ENCODE data around the gene MYG1. TPM values are rescaled to one million over a fixed set of nuclear protein-coding genes. Genes with fewer than 3 reads are reported as not detected.
"Not testable (repeated sequence)": the region's sequence is repeated elsewhere in the genome, so short reads cannot be mapped to it uniquely, and the experiment has no call there.

The MYG1 gene
- total RNA-seq, 2 donors from 2014 or later, result 48.7 to 76.5 TPM

GRCh38 chr12:53327435-53328042, 28.0 kb downstream of the MYG1 start:
- Mint-ChIP-seq H3K4me1 (peaks cover 21% of the 10 kb centered on the region), H3K27ac (no peak overlapping the region), H3K36me3 (ENCODE audit: low read depth) (no peaks in the 10 kb centered on the region), H3K27me3 (peaks cover 18% of the 10 kb centered on the region), H3K9me3 (no peaks in the 10 kb centered on the region), H3K4me3 (no peak overlapping the region)
- ATAC-seq (replicated peaks), result no peak

- H3K27me3 Mint-ChIP-seq, result peaks cover 18% of the 10 kb centered on the region
- no peak overlapping the region for H3K4me3 Mint-ChIP-seq
- ATAC-seq (replicated peaks), result no peak
- no peaks in the 10 kb centered on the region for H3K9me3 Mint-ChIP-seq
- H3K27ac Mint-ChIP-seq, result no peak overlapping the region
- no peaks in the 10 kb centered on the region for H3K36me3 Mint-ChIP-seq (ENCODE audit: low read depth)
- H3K4me1 Mint-ChIP-seq, result peaks cover 21% of the 10 kb centered on the region
These were observed 28.5 kb downstream of the MYG1 start for GRCh38 chr12:53328043-53328435.

GRCh38 chr12:53330671-53331070, 31.2 kb downstream of the MYG1 start:
- no peak overlapping the region for H3K4me3 Mint-ChIP-seq
- no peaks in the 10 kb centered on the region for H3K36me3 Mint-ChIP-seq (ENCODE audit: low read depth)
- H3K4me1 Mint-ChIP-seq, result peaks cover 10% of the 10 kb centered on the region
- H3K27me3 Mint-ChIP-seq, result peaks cover 30% of the 10 kb centered on the region
- no peak for ATAC-seq (replicated peaks)
- H3K27ac Mint-ChIP-seq, result peak overlapping the region; percentile 22
- no peaks in the 10 kb centered on the region for H3K9me3 Mint-ChIP-seq

DNA sequence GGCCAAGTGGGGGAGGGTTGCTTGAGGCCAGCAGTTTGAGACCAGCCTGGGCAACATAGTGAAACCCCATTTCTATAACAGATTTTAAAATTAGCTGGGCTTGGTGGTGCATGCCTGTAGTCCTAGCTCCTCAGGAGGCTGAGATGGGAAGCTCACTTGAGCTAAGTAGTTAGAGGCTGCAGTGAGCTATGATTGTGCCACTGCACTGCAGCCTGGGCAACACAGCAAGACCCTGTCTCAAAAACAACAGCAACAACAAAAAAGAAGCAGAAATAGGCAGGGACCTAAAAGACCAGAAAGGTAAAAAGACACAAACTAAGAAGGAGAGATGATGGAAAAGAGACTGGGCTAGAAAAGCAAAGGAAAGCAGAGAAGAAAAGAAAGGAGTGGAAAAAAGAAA, 32.8 kb downstream of the MYG1 start:
- H3K4me3 Mint-ChIP-seq; H3K9me3 Mint-ChIP-seq; H3K4me1 Mint-ChIP-seq; ATAC-seq (replicated peaks); H3K27ac Mint-ChIP-seq; H3K36me3 Mint-ChIP-seq (ENCODE audit: low read depth): not testable (repeated sequence)
- H3K27me3 Mint-ChIP-seq, result peaks cover 40% of the 10 kb centered on the region

DNA sequence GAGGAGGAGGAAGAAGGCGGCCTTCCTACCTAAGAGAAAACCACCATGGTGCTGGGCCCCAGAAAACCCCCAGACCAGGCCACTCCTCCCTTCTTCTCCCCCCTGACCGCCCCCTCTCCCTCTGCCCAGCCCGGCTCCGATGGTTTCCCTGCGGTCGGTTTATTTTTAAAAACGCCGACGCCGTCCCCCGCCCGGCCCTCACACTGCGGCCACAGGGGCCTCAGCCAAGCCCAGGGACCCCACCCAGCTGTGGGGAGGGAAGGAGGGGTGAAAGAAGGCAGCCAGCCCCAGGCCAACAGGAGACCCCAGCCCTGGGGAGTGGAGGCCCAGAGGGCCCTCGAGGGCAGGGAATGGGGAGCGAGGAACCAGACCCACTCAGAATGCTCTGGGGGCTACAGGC, 33.2 kb downstream of the MYG1 start:
- Mint-ChIP-seq H3K36me3 (ENCODE audit: low read depth) (no peaks in the 10 kb centered on the region), H3K27ac (no peak overlapping the region), H3K4me1 (peaks cover 8% of the 10 kb centered on the region), H3K9me3 (no peaks in the 10 kb centered on the region), H3K4me3 (no peak overlapping the region), H3K27me3 (peaks cover 40% of the 10 kb centered on the region)
- ATAC-seq (replicated peaks), result no peak

GRCh38 chr12:53333289-53333688, 33.8 kb downstream of the MYG1 start:
- Mint-ChIP-seq H3K4me3 (no peak overlapping the region), H3K27ac (no peak overlapping the region), H3K27me3 (peaks cover 44% of the 10 kb centered on the region), H3K9me3 (no peaks in the 10 kb centered on the region), H3K36me3 (ENCODE audit: low read depth) (no peaks in the 10 kb centered on the region), H3K4me1 (peaks cover 13% of the 10 kb centered on the region)
- ATAC-seq (replicated peaks), result no peak

DNA sequence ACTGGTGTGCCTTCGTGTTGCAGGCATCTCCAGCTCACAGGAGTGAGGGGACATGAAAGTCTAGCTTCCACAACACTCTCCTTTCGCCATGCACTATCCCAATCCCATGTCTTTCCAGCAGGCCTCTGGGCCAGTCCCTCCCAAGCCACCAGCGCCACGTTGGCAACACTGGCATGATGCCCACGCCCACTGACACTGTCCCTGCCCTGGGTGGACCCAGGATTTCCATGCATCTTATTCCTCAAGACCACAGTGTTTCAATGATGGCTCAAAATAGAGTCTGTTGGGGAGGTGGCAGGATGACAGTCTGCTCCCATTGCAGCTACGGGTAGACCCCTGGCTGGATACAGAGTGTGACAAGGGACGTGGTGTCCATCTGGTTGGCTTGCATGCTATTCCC, 34.4 kb downstream of the MYG1 start:
- no peaks in the 10 kb centered on the region for H3K9me3 Mint-ChIP-seq
- H3K36me3 Mint-ChIP-seq (ENCODE audit: low read depth), result no peaks in the 10 kb centered on the region
- no peak overlapping the region for H3K27ac Mint-ChIP-seq
- H3K4me1 Mint-ChIP-seq, result peaks cover 13% of the 10 kb centered on the region
- peaks cover 46% of the 10 kb centered on the region for H3K27me3 Mint-ChIP-seq
- ATAC-seq (replicated peaks), result no peak
- no peak overlapping the region for H3K4me3 Mint-ChIP-seq

GRCh38 chr12:53334822-53335221, 35.3 kb downstream of the MYG1 start:
- no peak for ATAC-seq (replicated peaks)
- Mint-ChIP-seq H3K4me3 (no peak overlapping the region), H3K9me3 (no peaks in the 10 kb centered on the region), H3K36me3 (ENCODE audit: low read depth) (no peaks in the 10 kb centered on the region), H3K27me3 (peaks cover 43% of the 10 kb centered on the region), H3K4me1 (peaks cover 13% of the 10 kb centered on the region), H3K27ac (no peak overlapping the region)

DNA sequence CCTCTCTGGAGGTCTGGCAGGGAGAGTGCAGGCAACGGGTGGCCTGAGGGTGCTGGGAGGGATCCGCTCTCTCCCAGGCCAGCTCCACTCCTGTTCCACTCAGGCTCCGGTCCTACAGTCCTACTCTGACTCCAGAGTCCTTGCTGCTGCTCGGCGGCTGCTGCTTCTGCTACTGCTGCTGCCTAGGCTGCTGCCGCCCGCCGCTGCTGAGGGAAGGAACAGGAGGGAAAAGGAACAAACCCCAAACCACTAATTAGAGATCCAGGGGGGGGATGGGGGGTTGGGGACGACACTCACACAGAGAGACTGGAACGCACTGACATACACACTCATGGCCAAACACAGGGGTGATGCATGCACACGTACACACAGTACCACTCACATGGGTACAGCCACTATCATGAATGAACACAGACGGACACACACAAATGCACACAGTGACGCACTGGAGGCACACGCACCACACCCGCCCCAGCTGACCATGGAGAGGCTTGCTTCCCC, 36.7 kb downstream of the MYG1 start, which contains the start of gene SP7:
TSS of gene SP7 (minus strand) at position 174 of the 501 bp plus-strand sequence. CDS start 708 bp downstream, outside the sequence.
- no peak within 1 kb of the TSS for H3K27ac Mint-ChIP-seq
- H3K27me3 Mint-ChIP-seq, result peaks cover 49% of the 10 kb centered on the region
- peaks cover 13% of the 10 kb centered on the region for H3K4me1 Mint-ChIP-seq
- no peak for ATAC-seq (replicated peaks)
- no peaks in the 10 kb centered on the region for H3K9me3 Mint-ChIP-seq
- H3K36me3 Mint-ChIP-seq (ENCODE audit: low read depth), result no peaks in the 10 kb centered on the region
- H3K4me3 Mint-ChIP-seq, result no peak within 1 kb of the TSS

- ATAC-seq (replicated peaks), result no peak
- Mint-ChIP-seq H3K27me3 (peaks cover 41% of the 10 kb centered on the region), H3K27ac (no peak overlapping the region), H3K4me1 (peaks cover 9% of the 10 kb centered on the region), H3K36me3 (ENCODE audit: low read depth) (no peaks in the 10 kb centered on the region), H3K4me3 (no peak overlapping the region), H3K9me3 (no peaks in the 10 kb centered on the region)
These were observed 38.5 kb downstream of the MYG1 start for GRCh38 chr12:53338017-53338416.

DNA sequence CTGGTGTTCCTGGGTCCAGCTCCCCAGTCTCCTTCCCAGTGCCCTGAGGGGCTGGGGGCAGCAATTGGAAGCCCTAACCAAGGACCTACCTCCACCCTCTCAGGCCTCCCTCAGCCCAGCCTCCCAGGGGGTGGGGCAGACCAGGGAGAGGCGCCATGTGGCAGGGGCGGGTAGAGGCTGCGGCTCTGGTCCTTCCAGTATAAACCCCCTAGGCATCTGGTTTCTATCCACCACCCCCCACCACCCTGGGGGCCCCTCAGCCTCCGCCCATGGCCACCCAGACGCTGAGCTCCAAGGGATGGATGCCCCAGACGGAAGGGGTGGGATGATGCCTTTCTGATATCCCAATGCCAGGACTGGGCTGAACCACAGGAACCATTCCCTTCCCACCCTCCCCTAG, 39.4 kb downstream of the MYG1 start:
- Mint-ChIP-seq H3K27ac (no peak overlapping the region), H3K4me1 (peaks cover 9% of the 10 kb centered on the region), H3K9me3 (no peaks in the 10 kb centered on the region), H3K36me3 (ENCODE audit: low read depth) (no peaks in the 10 kb centered on the region), H3K4me3 (no peak overlapping the region), H3K27me3 (peaks cover 38% of the 10 kb centered on the region)
- no peak for ATAC-seq (replicated peaks)

DNA sequence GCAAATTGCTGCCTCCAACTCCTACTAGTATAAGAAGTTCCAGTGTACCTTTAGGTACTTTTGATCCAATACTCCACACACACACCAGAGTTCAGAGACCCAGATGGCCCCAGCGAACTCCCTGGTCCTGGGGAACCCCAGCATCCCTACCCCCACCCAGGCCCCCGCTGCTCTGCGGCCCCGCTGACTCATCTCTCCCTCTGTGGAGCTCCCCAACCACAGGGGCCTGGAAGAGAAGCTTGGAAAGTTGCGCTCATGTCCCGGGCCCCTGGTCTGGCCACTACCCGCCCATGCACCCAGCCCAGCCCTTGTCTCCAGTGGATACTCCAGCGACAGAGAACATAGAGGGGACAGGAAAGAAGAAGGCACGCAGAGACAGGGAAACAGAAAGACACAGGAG, 40.9 kb downstream of the MYG1 start:
- no peak for ATAC-seq (replicated peaks)

DNA sequence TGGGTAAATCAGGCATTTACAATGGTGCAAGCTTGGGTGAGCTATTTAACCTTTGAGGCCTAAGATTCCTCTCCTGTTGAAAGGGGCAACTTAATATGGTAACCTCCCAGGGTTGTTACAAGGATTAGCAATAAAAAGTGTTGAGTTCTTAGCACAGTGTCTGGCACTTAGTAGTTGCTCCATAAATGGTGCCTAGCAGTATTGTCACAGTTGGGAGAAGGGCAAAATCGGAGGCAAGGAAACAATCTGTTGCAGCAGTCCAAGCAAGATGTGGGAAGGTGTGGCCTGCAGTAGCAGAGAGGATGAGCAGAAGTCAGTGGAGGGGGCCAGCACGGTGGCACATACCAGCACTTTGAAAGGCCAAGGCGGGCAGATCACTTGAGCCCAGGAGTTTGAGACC, 44.0 kb downstream of the MYG1 start:
- Mint-ChIP-seq H3K4me1 (peaks cover 11% of the 10 kb centered on the region), H3K9me3 (no peaks in the 10 kb centered on the region), H3K27me3 (peaks cover 9% of the 10 kb centered on the region), H3K36me3 (ENCODE audit: low read depth) (no peaks in the 10 kb centered on the region), H3K4me3 (peak overlapping the region; percentile 92), H3K27ac (no peak overlapping the region)
- ATAC-seq (replicated peaks), result no peak

More for the DNA sequence above, 40.9 kb downstream of the MYG1 start:
- Mint-ChIP-seq H3K36me3 (ENCODE audit: low read depth) (no peaks in the 10 kb centered on the region), H3K4me3 (no peak overlapping the region), H3K27ac (no peak overlapping the region), H3K4me1 (peaks cover 20% of the 10 kb centered on the region), H3K9me3 (no peaks in the 10 kb centered on the region), H3K27me3 (peaks cover 32% of the 10 kb centered on the region)

DNA sequence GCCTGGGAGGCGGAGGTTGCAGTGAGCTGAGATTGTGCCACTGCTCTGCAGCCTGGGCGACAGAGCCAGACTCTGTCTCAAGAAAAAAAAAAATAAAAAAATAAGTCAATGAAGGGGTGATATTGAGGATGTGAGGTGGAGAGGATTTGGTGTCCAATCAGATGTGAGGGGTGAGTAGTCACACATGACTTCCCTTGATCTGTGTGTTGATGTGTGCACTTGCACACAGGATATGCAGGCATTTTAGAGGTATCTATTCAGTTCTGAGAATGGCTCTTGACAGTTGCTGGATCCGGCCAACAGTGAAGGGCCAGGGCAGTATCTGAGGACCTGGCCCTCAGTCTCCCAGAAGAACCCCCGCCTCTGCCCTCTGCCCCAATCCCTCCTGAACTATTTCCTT, 44.5 kb downstream of the MYG1 start:
- H3K4me1 Mint-ChIP-seq, result peaks cover 11% of the 10 kb centered on the region
- H3K27me3 Mint-ChIP-seq, result peaks cover 8% of the 10 kb centered on the region
- ATAC-seq (replicated peaks), result no peak
- peak overlapping the region; percentile 92 for H3K4me3 Mint-ChIP-seq
- H3K27ac Mint-ChIP-seq, result no peak overlapping the region
- H3K36me3 Mint-ChIP-seq (ENCODE audit: low read depth), result no peaks in the 10 kb centered on the region
- H3K9me3 Mint-ChIP-seq, result no peaks in the 10 kb centered on the region

DNA sequence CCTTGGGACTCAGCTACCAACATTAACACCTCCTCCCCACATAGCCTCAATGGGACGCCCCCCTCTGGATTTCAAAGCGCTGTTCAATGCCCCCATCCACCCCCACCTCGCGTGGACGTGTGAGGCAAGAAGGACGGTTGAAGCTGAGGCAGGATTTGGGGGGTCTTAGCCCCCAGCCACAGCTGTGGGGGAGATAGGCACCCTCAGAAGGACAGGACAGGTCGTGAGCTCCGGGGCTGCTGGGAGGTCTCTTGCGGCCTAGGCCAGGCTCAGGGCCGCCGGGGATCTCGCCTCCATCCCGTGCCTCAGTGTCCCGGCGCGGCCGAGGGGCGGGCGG, 45.0 kb downstream of the MYG1 start:
- Mint-ChIP-seq H3K9me3 (no peaks in the 10 kb centered on the region), H3K27me3 (peaks cover 8% of the 10 kb centered on the region), H3K36me3 (ENCODE audit: low read depth) (no peaks in the 10 kb centered on the region), H3K4me1 (peaks cover 11% of the 10 kb centered on the region), H3K4me3 (peak overlapping the region; percentile 92), H3K27ac (no peak overlapping the region)
- peak; percentile 3 for ATAC-seq (replicated peaks)

Data from activated T-helper 17 cell treated with anti-CD3 and anti-CD28 coated beads, Interleukin-2, amount 50 U/mL, for 72 hours (primary cell).